Measurements from ENCODE around the gene CD36.

Gene CD36

DNA sequence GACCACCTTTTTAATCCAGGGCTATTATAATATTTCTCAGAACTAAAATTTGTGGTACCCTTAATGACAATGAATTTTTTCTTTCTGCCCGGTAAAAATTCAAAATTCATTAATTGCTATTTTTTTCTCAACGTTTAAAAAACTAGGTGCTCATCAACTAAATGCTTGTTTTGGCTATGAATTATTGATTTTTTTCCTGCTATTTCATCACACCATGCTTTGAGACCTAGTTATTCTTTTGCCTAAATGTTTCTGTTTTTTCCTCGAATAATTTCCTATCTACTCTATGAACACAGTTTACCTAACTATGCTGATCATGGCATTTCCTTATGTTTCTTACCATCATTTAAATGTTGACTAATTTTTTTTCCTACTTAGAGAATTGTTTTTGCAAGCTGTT is 5.6 kb upstream of the CD36 start:
- TF ChIP-seq, protein P1, sequence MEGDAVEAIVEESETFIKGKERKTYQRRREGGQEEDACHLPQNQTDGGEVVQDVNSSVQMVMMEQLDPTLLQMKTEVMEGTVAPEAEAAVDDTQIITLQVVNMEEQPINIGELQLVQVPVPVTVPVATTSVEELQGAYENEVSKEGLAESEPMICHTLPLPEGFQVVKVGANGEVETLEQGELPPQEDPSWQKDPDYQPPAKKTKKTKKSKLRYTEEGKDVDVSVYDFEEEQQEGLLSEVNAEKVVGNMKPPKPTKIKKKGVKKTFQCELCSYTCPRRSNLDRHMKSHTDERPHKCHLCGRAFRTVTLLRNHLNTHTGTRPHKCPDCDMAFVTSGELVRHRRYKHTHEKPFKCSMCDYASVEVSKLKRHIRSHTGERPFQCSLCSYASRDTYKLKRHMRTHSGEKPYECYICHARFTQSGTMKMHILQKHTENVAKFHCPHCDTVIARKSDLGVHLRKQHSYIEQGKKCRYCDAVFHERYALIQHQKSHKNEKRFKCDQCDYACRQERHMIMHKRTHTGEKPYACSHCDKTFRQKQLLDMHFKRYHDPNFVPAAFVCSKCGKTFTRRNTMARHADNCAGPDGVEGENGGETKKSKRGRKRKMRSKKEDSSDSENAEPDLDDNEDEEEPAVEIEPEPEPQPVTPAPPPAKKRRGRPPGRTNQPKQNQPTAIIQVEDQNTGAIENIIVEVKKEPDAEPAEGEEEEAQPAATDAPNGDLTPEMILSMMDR (IDR thresholded peaks at IDR 0.05; ENCODE audit: insufficient read depth, low read length, poor library complexity, severe bottlenecking), result no peak
- Histone ChIP-seq H3K4me3 (replicated peaks; ENCODE audit: low read depth, low read length) (no peak overlapping the region), H3K36me3 (ENCODE audit: control insufficient read depth, insufficient read depth, low read length) (no peaks in the 10 kb centered on the region), H3K27me3 (replicated peaks; ENCODE audit: control insufficient read depth, insufficient read depth, low read length) (no peaks in the 10 kb centered on the region)
- DNase-seq (ENCODE audit: extremely low read depth, insufficient read length), result no peak

DNA sequence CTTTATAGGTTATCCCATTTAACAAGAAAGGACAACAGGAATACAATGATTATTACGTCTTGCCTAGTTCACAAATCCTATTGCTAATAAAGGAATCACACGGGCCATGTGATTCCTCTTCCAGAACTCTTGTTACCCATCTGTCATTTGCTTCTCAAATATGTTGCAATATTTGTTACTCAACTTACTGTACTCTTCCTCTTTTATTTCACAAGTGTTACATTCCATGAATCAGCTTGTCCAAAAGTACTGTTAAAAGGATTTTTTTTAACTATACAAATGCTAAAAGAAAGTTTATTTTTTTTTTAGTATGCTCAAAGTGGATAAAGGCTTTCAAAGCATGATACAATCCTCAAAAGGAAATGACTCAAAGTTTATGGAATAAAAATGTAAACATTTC is 3.9 kb upstream of the CD36 start:
- TF ChIP-seq, protein P1 (IDR thresholded peaks at IDR 0.05; ENCODE audit: insufficient read depth, low read length, poor library complexity, severe bottlenecking), result no peak
- Histone ChIP-seq H3K36me3 (ENCODE audit: control insufficient read depth, insufficient read depth, low read length) (no peaks in the 10 kb centered on the region), H3K27me3 (replicated peaks; ENCODE audit: control insufficient read depth, insufficient read depth, low read length) (no peaks in the 10 kb centered on the region), H3K4me3 (replicated peaks; ENCODE audit: low read depth, low read length) (no peak overlapping the region)
- no peak for DNase-seq (ENCODE audit: extremely low read depth, insufficient read length)

DNA sequence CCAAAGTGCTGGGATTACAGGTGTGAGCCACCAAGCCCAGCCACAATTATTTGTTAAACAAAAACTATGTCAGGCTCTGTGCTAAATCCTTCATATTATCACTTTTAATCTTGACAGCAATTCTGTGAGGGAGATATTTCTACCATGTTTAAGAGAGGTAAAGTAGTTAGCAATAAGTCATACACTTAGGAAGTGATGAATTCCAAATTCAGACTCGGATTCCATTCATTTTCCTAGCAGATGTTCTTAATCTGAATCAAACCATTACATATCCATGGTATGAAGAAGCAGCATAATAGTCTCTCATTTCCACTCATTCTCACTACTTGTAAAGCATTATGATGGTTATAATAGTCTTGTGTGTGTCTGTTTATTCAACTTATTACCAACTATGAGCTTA is 2.9 kb upstream of the CD36 start:
- H3K27me3 ChIP-seq (replicated peaks; ENCODE audit: control insufficient read depth, insufficient read depth, low read length), result no peaks in the 10 kb centered on the region
- no peaks in the 10 kb centered on the region for H3K36me3 ChIP-seq (ENCODE audit: control insufficient read depth, insufficient read depth, low read length)
- no peak overlapping the region for H3K4me3 ChIP-seq (replicated peaks; ENCODE audit: low read depth, low read length)
- TF ChIP-seq, protein P1 (IDR thresholded peaks at IDR 0.05; ENCODE audit: insufficient read depth, low read length, poor library complexity, severe bottlenecking), result no peak
- no peak for DNase-seq (ENCODE audit: extremely low read depth, insufficient read length)

DNA sequence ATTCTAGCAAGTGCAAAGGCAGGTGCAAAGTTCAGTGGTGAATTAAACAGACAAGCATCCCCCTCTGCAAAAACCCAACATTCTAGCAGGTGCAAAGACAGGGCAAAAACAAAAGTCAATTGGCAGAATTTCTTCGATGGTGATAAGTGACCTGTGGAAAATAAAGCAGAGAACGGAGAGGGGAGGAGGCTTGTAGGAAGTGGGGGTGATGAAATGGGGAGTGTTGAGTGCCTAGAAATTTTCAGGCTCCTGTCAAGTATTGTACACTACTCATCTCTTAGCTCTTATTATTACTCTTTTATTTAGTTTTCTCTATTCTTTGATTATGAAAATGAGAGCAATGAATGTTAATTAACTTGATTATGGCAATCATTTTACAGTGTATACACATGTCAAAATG is 2.4 kb upstream of the CD36 start:
- no peaks in the 10 kb centered on the region for H3K36me3 ChIP-seq (ENCODE audit: control insufficient read depth, insufficient read depth, low read length)
- DNase-seq (ENCODE audit: extremely low read depth, insufficient read length), result no peak
- no peak overlapping the region for H3K4me3 ChIP-seq (replicated peaks; ENCODE audit: low read depth, low read length)
- TF ChIP-seq, protein P1 (IDR thresholded peaks at IDR 0.05; ENCODE audit: insufficient read depth, low read length, poor library complexity, severe bottlenecking), result no peak
- no peaks in the 10 kb centered on the region for H3K27me3 ChIP-seq (replicated peaks; ENCODE audit: control insufficient read depth, insufficient read depth, low read length)

DNA sequence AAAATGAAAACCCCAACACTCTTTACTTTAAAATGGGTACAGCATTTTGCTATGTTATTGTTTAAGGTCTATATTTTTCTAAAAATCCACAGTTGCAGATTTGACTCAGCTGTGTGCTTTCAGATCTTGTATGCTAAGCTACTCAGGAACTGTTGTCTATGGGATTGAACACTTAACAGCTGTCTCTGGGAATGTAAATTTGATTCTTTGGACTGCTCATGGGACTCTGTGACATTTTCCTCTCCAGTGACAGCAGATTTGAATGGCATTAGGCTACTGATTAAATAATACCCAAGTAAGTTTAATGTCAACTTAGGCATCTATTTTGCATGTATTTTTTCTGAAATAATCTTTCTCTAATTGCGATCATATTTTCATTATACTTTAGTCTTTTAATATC is 1.7 kb upstream of the CD36 start:
- H3K27me3 ChIP-seq (replicated peaks; ENCODE audit: control insufficient read depth, insufficient read depth, low read length), result no peaks in the 10 kb centered on the region
- no peaks in the 10 kb centered on the region for H3K36me3 ChIP-seq (ENCODE audit: control insufficient read depth, insufficient read depth, low read length)
- DNase-seq (ENCODE audit: extremely low read depth, insufficient read length), result no peak
- H3K4me3 ChIP-seq (replicated peaks; ENCODE audit: low read depth, low read length), result no peak overlapping the region
- TF ChIP-seq, protein P1 (IDR thresholded peaks at IDR 0.05; ENCODE audit: insufficient read depth, low read length, poor library complexity, severe bottlenecking), result no peak

DNA sequence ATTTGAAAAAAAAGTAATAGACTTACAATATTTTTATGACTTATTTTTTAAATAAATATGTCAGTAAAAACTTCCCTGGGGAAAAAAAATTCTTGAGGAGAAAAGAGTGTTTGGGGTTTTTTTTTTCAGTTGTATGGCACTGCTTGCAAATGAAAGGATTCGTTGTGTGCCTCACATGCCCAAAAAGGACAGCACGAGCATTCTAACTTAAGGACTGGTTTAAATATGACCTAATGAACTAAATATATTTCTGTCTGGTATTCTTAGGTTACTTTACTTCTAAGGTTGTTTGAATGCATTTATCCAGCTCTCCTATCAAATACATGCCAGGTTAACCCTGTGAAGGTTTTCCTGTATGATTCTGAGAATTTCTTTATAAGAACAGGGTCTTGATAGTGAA is 988 bp upstream of the CD36 start:
- no peak for DNase-seq (ENCODE audit: extremely low read depth, insufficient read length)
- H3K27me3 ChIP-seq (replicated peaks; ENCODE audit: control insufficient read depth, insufficient read depth, low read length), result no peaks in the 10 kb centered on the region
- H3K36me3 ChIP-seq (ENCODE audit: control insufficient read depth, insufficient read depth, low read length), result no peaks in the 10 kb centered on the region
- no peak overlapping the region for H3K4me3 ChIP-seq (replicated peaks; ENCODE audit: low read depth, low read length)
- TF ChIP-seq, protein P1 (IDR thresholded peaks at IDR 0.05; ENCODE audit: insufficient read depth, low read length, poor library complexity, severe bottlenecking), result no peak
